IPS-18c (cell line): ENCODE data around the gene GALNT2.

Source experiments
- H3K4me3 ChIP-seq: 2 replicates; pipeline ENCODE4 v1.7.0; 2013; ENCODE audit warnings: low read depth, mild to moderate bottlenecking, low read length, moderate library complexity; ENCODE audit not compliant: insufficient read depth
- H3K9me3 ChIP-seq: one replicate; pipeline ENCODE4 v1.6.1; 2013; ENCODE audit warnings: mild to moderate bottlenecking, low read length, moderate library complexity; ENCODE audit not compliant: control insufficient read depth, insufficient read depth

Gene GALNT2

GRCh38 chr1:230081751-230082150 lies 14.7 kb downstream of the GALNT2 start:
- H3K4me3 ChIP-seq = no peak overlapping the region
- H3K9me3 ChIP-seq = no peaks in the 10 kb centered on the region

GRCh38 chr1:230082211-230082610 lies 15.2 kb downstream of the GALNT2 start:
- H3K4me3 ChIP-seq = no peak overlapping the region
- H3K9me3 ChIP-seq = no peaks in the 10 kb centered on the region

- Histone ChIP-seq H3K9me3 (no peaks in the 10 kb centered on the region), H3K4me3 (no peak overlapping the region)
Observed at GRCh38 chr1:230083053-230083452, 16.0 kb downstream of the GALNT2 start.

GRCh38 chr1:230083746-230084407 lies 16.8 kb downstream of the GALNT2 start:
- Histone ChIP-seq H3K9me3 (no peaks in the 10 kb centered on the region), H3K4me3 (no peak overlapping the region)

GRCh38 chr1:230084408-230085177 lies 17.6 kb downstream of the GALNT2 start:
- no peaks in the 10 kb centered on the region for H3K9me3 ChIP-seq
- H3K4me3 ChIP-seq = no peak overlapping the region

GRCh38 chr1:230085178-230085515 lies 18.1 kb downstream of the GALNT2 start:
- no peaks in the 10 kb centered on the region for H3K9me3 ChIP-seq
- no peak overlapping the region for H3K4me3 ChIP-seq

GRCh38 chr1:230086151-230086550 lies 19.1 kb downstream of the GALNT2 start:
- Histone ChIP-seq H3K9me3 (no peaks in the 10 kb centered on the region), H3K4me3 (no peak overlapping the region)

- Histone ChIP-seq H3K4me3 (no peak overlapping the region), H3K9me3 (no peaks in the 10 kb centered on the region)
Observed at GRCh38 chr1:230087028-230087716, 20.1 kb downstream of the GALNT2 start.

GRCh38 chr1:230087717-230088105 lies 20.7 kb downstream of the GALNT2 start:
- Histone ChIP-seq H3K9me3 (no peaks in the 10 kb centered on the region), H3K4me3 (no peak overlapping the region)

- H3K4me3 ChIP-seq = no peak overlapping the region
- no peaks in the 10 kb centered on the region for H3K9me3 ChIP-seq
Observed at GRCh38 chr1:230090194-230090711, 23.2 kb downstream of the GALNT2 start.

GRCh38 chr1:230091473-230092231 lies 24.6 kb downstream of the GALNT2 start:
- Histone ChIP-seq H3K4me3 (no peak overlapping the region), H3K9me3 (no peaks in the 10 kb centered on the region)

GRCh38 chr1:230094746-230095145 lies 27.7 kb downstream of the GALNT2 start:
- no peak overlapping the region for H3K4me3 ChIP-seq
- H3K9me3 ChIP-seq = no peaks in the 10 kb centered on the region

- Histone ChIP-seq H3K9me3 (no peaks in the 10 kb centered on the region), H3K4me3 (no peak overlapping the region)
Observed at GRCh38 chr1:230095938-230096337, 28.9 kb downstream of the GALNT2 start.

- Histone ChIP-seq H3K4me3 (no peak overlapping the region), H3K9me3 (no peaks in the 10 kb centered on the region)
Observed at GRCh38 chr1:230097370-230097769, 30.3 kb downstream of the GALNT2 start.

- Histone ChIP-seq H3K4me3 (no peak overlapping the region), H3K9me3 (no peaks in the 10 kb centered on the region)
Observed at GRCh38 chr1:230098723-230099122, 31.7 kb downstream of the GALNT2 start.

GRCh38 chr1:230099465-230099864 lies 32.4 kb downstream of the GALNT2 start:
- Histone ChIP-seq H3K4me3 (no peak overlapping the region), H3K9me3 (no peaks in the 10 kb centered on the region)

- H3K4me3 ChIP-seq = no peak overlapping the region
- H3K9me3 ChIP-seq = no peaks in the 10 kb centered on the region
Observed at GRCh38 chr1:230100932-230101331, 33.9 kb downstream of the GALNT2 start.
